SU-DHL-6 (cell line): Measurements from ENCODE around the gene TP53I13.

Source experiments
- H2AFZ ChIP-seq: fragments of 200-600 bp; sonication (generic); 2 replicates; pipeline ENCODE4 v1.6.1; 2014; ENCODE audit warnings: low read depth, mild to moderate bottlenecking, moderate library complexity, mixed read lengths, antibody characterized with exemption, low read length; ENCODE audit not compliant: severe bottlenecking
- H3F3A ChIP-seq: fragments of 200-600 bp; shearing (Covaris generic); 2 replicates; pipeline ENCODE4 v1.6.0; 2016; ENCODE audit warnings: antibody characterized with exemption, mild to moderate bottlenecking; ENCODE audit not compliant: insufficient read depth
- H3K27ac ChIP-seq: fragments of 200-600 bp; sonication (generic); 2 replicates; pipeline ENCODE4 v1.5.1; 2016; ENCODE audit warnings: low read depth, mild to moderate bottlenecking, low read length, moderate library complexity, mixed read lengths
- H3K27me3 ChIP-seq: fragments of 200-600 bp; sonication (generic), shearing (Covaris generic); 2 replicates; pipeline ENCODE4 v1.6.0; 2014; ENCODE audit warnings: mild to moderate bottlenecking, low read length
- H3K36me3 ChIP-seq: fragments of 200-600 bp; sonication (generic); 2 replicates; pipeline ENCODE4 v1.6.1; 2014; ENCODE audit warnings: mild to moderate bottlenecking, low read length, mixed read lengths
- H3K4me2 ChIP-seq: fragments of 300-600, 200-600 bp; shearing (Covaris generic), sonication (generic); 2 replicates; pipeline ENCODE4 v1.6.0; 2014; ENCODE audit warnings: low read length, low read depth, mild to moderate bottlenecking; ENCODE audit not compliant: poor library complexity, severe bottlenecking
- H3K4me3 ChIP-seq: fragments of 200-600 bp; sonication (generic); 2 replicates; pipeline ENCODE4 v1.5.1; 2014; ENCODE audit warnings: antibody characterized with exemption, low read length, mild to moderate bottlenecking, mixed read lengths; ENCODE audit not compliant: insufficient read depth, poor library complexity, severe bottlenecking
- H3K79me2 ChIP-seq: fragments of 200-600 bp; sonication (generic); 2 replicates; pipeline ENCODE4 v1.6.1; 2014; ENCODE audit warnings: mild to moderate bottlenecking, low read length, moderate library complexity; ENCODE audit not compliant: insufficient read depth
- H3K9ac ChIP-seq: fragments of 200-600 bp; sonication (generic); 2 replicates; pipeline ENCODE4 v1.7.0; 2014; ENCODE audit warnings: mild to moderate bottlenecking, low read length
- H3K9me2 ChIP-seq: fragments of 200-600 bp; sonication (generic); replicated peaks from 2 replicates; pipeline ENCODE4 v1.6.1; 2014; ENCODE audit warnings: low read length; ENCODE audit not compliant: insufficient read depth
- H3K9me3 ChIP-seq: fragments of 200-600 bp; sonication (generic); 2 replicates; pipeline ENCODE4 v1.6.1; 2014; ENCODE audit warnings: low read length, mixed read lengths; ENCODE audit not compliant: insufficient read depth
- H4K20me1 ChIP-seq: fragments of 200-600 bp; sonication (generic); 2 replicates; pipeline ENCODE4 v1.6.1; 2014; ENCODE audit warnings: low read depth, mild to moderate bottlenecking, antibody characterized with exemption, low read length, moderate library complexity, mixed read lengths
- CTCF ChIP-seq: fragments of 200-600 bp; sonication (generic); IDR thresholded peaks from one replicate; pipeline ENCODE4 v1.5.1; 2017; ENCODE audit warnings: antibody characterized with exemption, mild to moderate bottlenecking, low read length, moderate library complexity; ENCODE audit not compliant: insufficient read depth, poor library complexity, severe bottlenecking
- EZH2phosphoT487 ChIP-seq: fragments of 200-600 bp; sonication (generic), shearing (Covaris generic); conservative IDR thresholded peaks from 2 replicates; pipeline ENCODE4 v1.6.1; 2018; ENCODE audit warnings: mild to moderate bottlenecking, antibody characterized with exemption, low read length, moderate library complexity, mixed read lengths

TP53I13 gene

GRCh38 chr17:29546830-29547229 is 21.7 kb upstream of the TP53I13 start:
- Histone ChIP-seq H3K4me2 (no peak overlapping the region), H3K27ac (no peak overlapping the region), H3K36me3 (peaks cover 6% of the 10 kb centered on the region), H3K9me2 (no peaks in the 10 kb centered on the region), H3F3A (0 out of 2 replicates have a peak, but pooled peaks cover 6% of the 10 kb centered on the region), H3K4me3 (no peak overlapping the region), H4K20me1 (no peaks in the 10 kb centered on the region), H3K9me3 (no peaks in the 10 kb centered on the region), H2AFZ (no peak overlapping the region), H3K79me2 (no peaks in the 10 kb centered on the region), H3K9ac (no peak overlapping the region), H3K27me3 (no peaks in the 10 kb centered on the region)
- no peak for TF ChIP-seq EZH2phosphoT487
- TF ChIP-seq CTCF, result no peak

- no peaks in the 10 kb centered on the region for H3K9me3 ChIP-seq
- H2AFZ ChIP-seq, result no peak overlapping the region
- TF ChIP-seq EZH2phosphoT487 (no peak), CTCF (no peak)
- H3K79me2 ChIP-seq, result no peaks in the 10 kb centered on the region
- H3K27me3 ChIP-seq, result no peaks in the 10 kb centered on the region
- H4K20me1 ChIP-seq, result no peaks in the 10 kb centered on the region
- H3K9ac ChIP-seq, result no peak overlapping the region
- 0 out of 2 replicates have a peak, but pooled peaks cover 6% of the 10 kb centered on the region for H3F3A ChIP-seq
- no peak overlapping the region for H3K4me2 ChIP-seq
- no peaks in the 10 kb centered on the region for H3K36me3 ChIP-seq
- no peak overlapping the region for H3K4me3 ChIP-seq
- H3K9me2 ChIP-seq, result no peaks in the 10 kb centered on the region
- no peak overlapping the region for H3K27ac ChIP-seq
Measured at GRCh38 chr17:29549177-29549923, 19.2 kb upstream of the TP53I13 start.

- TF ChIP-seq CTCF (no peak), EZH2phosphoT487 (no peak)
Measured at GRCh38 chr17:29555840-29556239, 12.7 kb upstream of the TP53I13 start.

More at GRCh38 chr17:29555840-29556239, 12.7 kb upstream of the TP53I13 start:
- H4K20me1 ChIP-seq, result no peaks in the 10 kb centered on the region
- H3K27ac ChIP-seq, result no peak overlapping the region
- H3K9me3 ChIP-seq, result no peaks in the 10 kb centered on the region
- no peaks in the 10 kb centered on the region for H3K9me2 ChIP-seq
- H3F3A ChIP-seq, result peaks cover 11% of the 10 kb centered on the region
- no peak overlapping the region for H2AFZ ChIP-seq
- no peaks in the 10 kb centered on the region for H3K79me2 ChIP-seq
- H3K27me3 ChIP-seq, result no peaks in the 10 kb centered on the region
- H3K9ac ChIP-seq, result no peak overlapping the region
- H3K36me3 ChIP-seq, result no peaks in the 10 kb centered on the region
- no peak overlapping the region for H3K4me2 ChIP-seq
- no peak overlapping the region for H3K4me3 ChIP-seq
